B cell (primary cell): Measurements from ENCODE around the gene CDC42BPA.
"Not testable (repeated sequence)": the region's sequence is repeated elsewhere in the genome, so short reads cannot be mapped to it uniquely, and the experiment has no call there.

ENCODE experiments used
- CTCF ChIP-seq: fragments of 200-600 bp; IDR thresholded peaks from one replicate; pipeline ENCODE4 v1.8.0; 2022; ENCODE audit warnings: antibody characterized with exemption, mild to moderate bottlenecking
- EZH2 ChIP-seq: IDR thresholded peaks from 2 replicates; pipeline ENCODE4 v1.6.1; 2012; ENCODE audit warnings: borderline replicate concordance, low read depth, mild to moderate bottlenecking, moderate library complexity, low read length; ENCODE audit not compliant: insufficient read depth, poor library complexity, severe bottlenecking

GRCh38 chr1:226955857-226956256 is 362.4 kb downstream of the CDC42BPA start:
- not testable (repeated sequence) for TF ChIP-seq CTCF, EZH2
